C4-2B (cell line): ENCODE results near the gene TSSK2.

Experiments used
- ZFX ChIP-seq: fragments of 450-650 bp; IDR thresholded peaks from 2 replicates; pipeline ENCODE4 v1.6.1; 2017
- TF ChIP-seq, protein P1 (sequence below): fragments of 450-650 bp; conservative IDR thresholded peaks from 2 replicates; pipeline ENCODE4 v1.5.1; 2017; ENCODE audit warnings: mild to moderate bottlenecking

DNA sequence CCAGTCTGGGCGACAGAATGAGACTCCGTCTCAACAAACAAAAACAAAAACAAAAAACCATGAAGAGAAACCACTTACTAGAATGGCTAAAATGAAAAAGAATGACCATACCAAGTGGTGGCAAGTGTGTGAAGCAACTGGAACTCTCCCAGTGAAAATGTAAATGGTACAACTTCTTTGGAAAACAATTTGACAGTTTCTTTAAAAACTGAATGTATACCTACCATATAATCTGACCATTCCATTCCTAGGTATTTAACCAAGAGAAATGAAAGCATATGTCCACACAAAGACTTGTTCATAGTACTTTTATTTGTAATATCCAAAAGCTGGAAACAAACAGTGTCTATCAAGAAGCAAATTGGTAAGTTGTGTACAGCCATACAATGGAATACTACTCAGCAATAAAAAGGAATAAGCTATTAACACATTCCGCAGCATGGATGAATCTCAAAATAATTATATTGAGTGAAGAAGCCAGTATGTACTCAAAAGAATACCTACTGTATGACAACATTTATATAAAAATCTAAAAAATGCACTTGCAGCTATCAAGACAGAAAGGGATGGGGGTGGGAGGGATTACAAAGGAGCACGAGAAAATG lies 36.6 kb upstream of the TSSK2 start:
- TF ChIP-seq, protein P1, sequence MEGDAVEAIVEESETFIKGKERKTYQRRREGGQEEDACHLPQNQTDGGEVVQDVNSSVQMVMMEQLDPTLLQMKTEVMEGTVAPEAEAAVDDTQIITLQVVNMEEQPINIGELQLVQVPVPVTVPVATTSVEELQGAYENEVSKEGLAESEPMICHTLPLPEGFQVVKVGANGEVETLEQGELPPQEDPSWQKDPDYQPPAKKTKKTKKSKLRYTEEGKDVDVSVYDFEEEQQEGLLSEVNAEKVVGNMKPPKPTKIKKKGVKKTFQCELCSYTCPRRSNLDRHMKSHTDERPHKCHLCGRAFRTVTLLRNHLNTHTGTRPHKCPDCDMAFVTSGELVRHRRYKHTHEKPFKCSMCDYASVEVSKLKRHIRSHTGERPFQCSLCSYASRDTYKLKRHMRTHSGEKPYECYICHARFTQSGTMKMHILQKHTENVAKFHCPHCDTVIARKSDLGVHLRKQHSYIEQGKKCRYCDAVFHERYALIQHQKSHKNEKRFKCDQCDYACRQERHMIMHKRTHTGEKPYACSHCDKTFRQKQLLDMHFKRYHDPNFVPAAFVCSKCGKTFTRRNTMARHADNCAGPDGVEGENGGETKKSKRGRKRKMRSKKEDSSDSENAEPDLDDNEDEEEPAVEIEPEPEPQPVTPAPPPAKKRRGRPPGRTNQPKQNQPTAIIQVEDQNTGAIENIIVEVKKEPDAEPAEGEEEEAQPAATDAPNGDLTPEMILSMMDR, result no peak
- no peak for TF ChIP-seq ZFX
